NCI-H1694 treated with DMSO at 0.1 percent for 48 hours (cell line): Measurements from ENCODE around the gene FLNA.
"Not testable (repeated sequence)": the region's sequence is repeated elsewhere in the genome, so short reads cannot be mapped to it uniquely, and the experiment has no call there.

Source experiments
- DNase-seq: peaks from one replicate; lab custom pipeline; 2025; lab: John Stamatoyannopoulos, UW

FLNA gene

GRCh38 chrX:154305541-154306205, 68.8 kb downstream of the FLNA start:
- no peak for DNase-seq

GRCh38 chrX:154304846-154305245, 69.6 kb downstream of the FLNA start:
- DNase-seq = no peak

DNA sequence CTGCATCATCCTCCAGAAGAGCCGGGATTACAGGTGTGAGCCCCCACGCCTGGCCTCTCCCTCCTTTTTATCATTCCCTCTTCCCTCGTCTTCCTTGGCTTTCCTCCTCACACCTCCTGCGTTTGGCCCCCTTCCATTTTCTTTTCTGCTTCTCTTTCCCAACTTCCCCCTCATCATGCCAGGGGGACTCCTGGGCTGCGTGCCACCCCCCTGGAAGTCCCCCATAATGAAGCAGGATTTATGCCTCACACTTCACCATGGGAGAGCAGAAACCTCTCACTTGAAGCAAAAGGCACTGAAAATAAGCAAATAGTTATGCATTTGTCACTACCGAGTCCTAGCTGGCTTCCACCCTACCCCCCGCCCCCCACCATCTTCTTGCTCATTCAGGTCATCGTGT, 71.0 kb downstream of the FLNA start:
- no peak for DNase-seq

- not testable (repeated sequence) for DNase-seq
Measured at GRCh38 chrX:154302998-154303397, 71.4 kb downstream of the FLNA start.

DNA sequence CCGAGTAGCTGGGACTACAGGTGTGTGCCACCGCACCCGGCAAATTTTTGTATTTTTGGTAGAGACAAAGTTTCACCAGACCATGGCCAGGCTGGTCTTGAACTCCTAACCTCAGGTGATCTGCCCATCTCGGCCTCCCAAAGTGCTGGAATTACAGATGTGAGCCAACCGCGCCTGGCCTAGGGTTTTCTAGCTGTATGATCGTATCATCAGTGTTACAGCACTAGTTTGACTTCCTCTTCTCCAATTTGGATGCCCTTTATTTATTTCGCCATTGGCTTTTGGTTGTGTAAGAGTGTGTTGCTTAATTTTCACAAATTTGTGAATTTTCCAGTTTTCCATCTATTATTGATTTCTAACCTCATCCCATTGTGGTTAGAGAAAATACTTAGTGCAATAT, 73.6 kb downstream of the FLNA start:
- DNase-seq = no peak
